ENCODE measurements around the gene SLC16A5. TPM values are rescaled to one million over a fixed set of nuclear protein-coding genes. Genes with fewer than 3 reads are reported as not detected.
A peak's percentile ranks its signal among the peaks of the same experiment; 100 is the strongest.
"Not testable (repeated sequence)": the region's sequence is repeated elsewhere in the genome, so short reads cannot be mapped to it uniquely, and the experiment has no call there.

Gene SLC16A5
- total RNA-seq, 2 experiments from 2014 or later: 9.1 to 11.0 TPM

DNA sequence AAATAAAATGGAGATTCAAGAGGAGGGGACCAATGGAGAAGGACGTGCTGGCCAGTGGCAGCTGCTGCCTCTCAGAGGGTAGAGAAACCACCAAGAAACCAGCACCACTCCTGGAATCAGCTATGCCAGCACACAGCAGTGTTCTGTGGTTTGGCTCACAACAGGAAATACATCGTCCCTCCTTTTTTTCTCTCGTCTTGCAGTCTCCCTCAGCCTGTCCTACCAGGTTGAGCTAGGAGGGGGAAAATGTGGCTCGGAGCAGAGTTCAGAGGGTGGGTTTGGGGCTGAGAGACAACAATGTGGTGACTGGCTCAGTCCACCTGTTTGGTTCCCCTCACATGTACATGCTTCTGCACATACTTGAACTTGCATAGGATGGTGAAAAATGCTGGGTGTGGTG, 19.9 kb upstream of the SLC16A5 start:
- H3K9me3 Mint-ChIP-seq: no peaks in the 10 kb centered on the region
- ATAC-seq (ENCODE audit: low read depth) (peak; percentile 88), DNase-seq (peak; percentile 45)
- POLR2A ChIA-PET: interaction anchor here (0.6 to 2.7 kb wide), 8 partner anchors 14 to 87 kb away, joined by 3 to 9 read pairs (median 4); partner anchors contain the start of genes ATP5PD, KCTD2, MRPL58 and SLC16A5
- H3K4me3 Mint-ChIP-seq: peak overlapping the region; percentile 65
- H3K4me1 Mint-ChIP-seq: peaks cover 21% of the 10 kb centered on the region
- H3K27ac Mint-ChIP-seq: peak overlapping the region; percentile 91
- no peaks in the 10 kb centered on the region for H3K27me3 Mint-ChIP-seq
- H3K36me3 Mint-ChIP-seq: peaks cover 2% of the 10 kb centered on the region

DNA sequence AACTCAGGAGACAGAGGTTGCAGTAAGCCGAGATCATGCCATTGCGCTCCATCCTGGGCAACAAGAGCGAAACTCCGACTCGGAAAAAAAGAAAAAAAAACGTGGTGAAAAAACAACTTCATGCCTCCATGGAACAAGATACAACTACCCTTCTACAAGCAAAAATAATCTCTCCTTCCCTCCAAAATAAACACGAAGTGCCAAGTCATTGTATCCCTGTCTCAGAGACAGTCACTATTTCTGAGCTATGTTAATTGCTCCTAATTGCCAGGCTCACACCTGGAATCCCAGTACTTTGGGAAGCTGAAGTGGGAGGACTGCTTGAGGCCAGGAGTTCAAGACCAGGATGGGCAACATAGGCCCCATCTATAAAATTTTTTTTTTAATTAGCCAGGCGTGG, 19.0 kb upstream of the SLC16A5 start:
- no peak for ATAC-seq (ENCODE audit: low read depth)
- POLR2A ChIA-PET: interaction anchor here (0.7 to 2.7 kb wide), 3 partner anchors 19 to 107 kb away, joined by 3 to 9 read pairs (median 5); partner anchors contain the start of genes MRPL58 and SLC16A5
- Mint-ChIP-seq H3K4me1 (peaks cover 21% of the 10 kb centered on the region), H3K27me3 (no peaks in the 10 kb centered on the region), H3K36me3 (peaks cover 2% of the 10 kb centered on the region), H3K4me3 (no peak overlapping the region), H3K9me3 (no peaks in the 10 kb centered on the region), H3K27ac (peak overlapping the region; percentile 73)
- no peak for DNase-seq

DNA sequence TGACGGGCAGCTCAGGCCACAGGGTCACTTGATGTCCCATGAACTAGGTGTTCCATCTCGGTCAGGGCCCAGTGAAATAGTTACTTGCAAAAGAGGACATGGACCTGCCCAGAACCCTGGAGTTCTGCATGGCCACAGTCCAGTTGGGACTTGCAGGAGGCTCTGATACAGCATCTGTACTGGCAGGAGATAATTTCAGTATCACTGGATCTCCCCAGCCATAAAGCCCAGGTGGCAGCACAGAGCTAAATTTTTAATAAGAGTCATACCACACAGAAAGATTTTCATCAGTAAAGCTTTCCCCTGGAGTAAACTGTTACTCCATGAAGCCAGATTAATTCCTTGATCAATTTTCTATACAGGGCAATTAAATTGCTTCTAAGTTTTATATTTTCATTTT, 18.0 kb upstream of the SLC16A5 start:
- Mint-ChIP-seq H3K4me3 (no peak overlapping the region), H3K27me3 (no peaks in the 10 kb centered on the region), H3K9me3 (no peaks in the 10 kb centered on the region), H3K36me3 (peaks cover 2% of the 10 kb centered on the region), H3K4me1 (peaks cover 21% of the 10 kb centered on the region), H3K27ac (no peak overlapping the region)
- ATAC-seq (ENCODE audit: low read depth): peak; percentile 34
- no peak for DNase-seq
- POLR2A ChIA-PET: interaction anchor here (0.7 kb wide), 1 partner anchor 44 kb away, joined by 3 read pairs; no protein-coding TSS in a partner anchor

DNA sequence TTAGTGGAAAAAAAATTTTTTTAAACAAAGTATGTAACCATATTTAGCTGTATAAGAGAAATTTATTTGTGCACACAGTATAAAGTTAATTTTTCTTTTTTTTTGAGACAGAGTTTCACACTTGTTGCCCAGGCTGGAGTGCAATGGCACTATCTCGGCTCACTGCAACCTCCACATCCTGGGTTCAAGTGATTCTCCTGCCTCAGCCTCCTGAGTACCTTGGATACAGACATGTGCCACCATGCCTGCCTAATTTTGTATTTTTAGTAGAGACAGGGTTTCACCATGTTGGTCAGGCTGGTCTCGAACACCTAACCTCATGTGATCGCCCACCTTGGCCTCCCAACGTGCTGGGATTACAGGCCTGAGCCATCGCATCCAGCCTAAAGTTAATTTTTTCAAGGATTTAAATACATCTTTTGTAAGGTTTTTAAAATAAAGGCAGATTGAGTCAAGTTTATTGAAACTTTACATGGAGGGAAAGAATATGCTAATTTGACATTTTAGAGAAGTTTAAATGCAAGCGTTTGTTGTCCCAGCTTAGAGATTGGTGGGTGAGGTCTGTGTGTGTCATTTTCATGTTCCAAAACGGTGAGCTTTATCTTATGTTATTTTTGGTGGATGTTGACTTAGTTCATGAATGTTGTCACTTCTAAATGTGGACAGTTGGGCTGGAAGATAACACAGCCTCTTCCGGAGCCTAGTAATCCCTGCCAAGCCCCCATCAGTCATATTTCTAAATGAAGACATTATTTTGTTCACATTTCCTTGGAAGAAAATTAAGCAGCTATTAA, 16.1 kb upstream of the SLC16A5 start:
- H3K27ac Mint-ChIP-seq; H3K4me3 Mint-ChIP-seq; H3K9me3 Mint-ChIP-seq; DNase-seq; H3K27me3 Mint-ChIP-seq; POLR2A ChIA-PET; ATAC-seq (ENCODE audit: low read depth); H3K36me3 Mint-ChIP-seq: not testable (repeated sequence)
- peaks cover 11% of the 10 kb centered on the region for H3K4me1 Mint-ChIP-seq

DNA sequence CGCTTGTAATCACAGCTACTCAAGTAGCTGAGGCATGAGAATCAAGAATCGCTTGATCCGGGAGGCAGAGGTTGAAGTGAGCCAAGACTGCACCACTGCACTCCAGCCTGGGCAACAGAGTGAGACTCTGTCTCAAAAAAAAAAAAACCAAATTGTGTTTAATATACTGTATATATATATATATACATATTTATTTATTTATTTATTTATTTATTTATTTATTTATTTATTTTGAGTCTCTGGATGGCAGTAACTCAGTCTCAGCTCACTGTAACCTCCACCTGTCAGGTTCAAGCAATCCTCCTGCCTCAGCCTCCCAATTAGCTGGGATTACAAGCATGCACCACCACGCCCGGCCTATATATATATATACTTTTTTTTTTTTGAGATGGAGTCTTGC, 14.8 kb upstream of the SLC16A5 start:
- H3K9me3 Mint-ChIP-seq; H3K4me3 Mint-ChIP-seq; H3K36me3 Mint-ChIP-seq; H3K4me1 Mint-ChIP-seq; DNase-seq; H3K27ac Mint-ChIP-seq; H3K27me3 Mint-ChIP-seq; ATAC-seq (ENCODE audit: low read depth): not testable (repeated sequence)
- POLR2A ChIA-PET: interaction anchor here (0.9 to 1.5 kb wide), 4 partner anchors 15 to 37 kb away, joined by 3 to 5 read pairs (median 4); partner anchors contain the start of gene ARMC7

DNA sequence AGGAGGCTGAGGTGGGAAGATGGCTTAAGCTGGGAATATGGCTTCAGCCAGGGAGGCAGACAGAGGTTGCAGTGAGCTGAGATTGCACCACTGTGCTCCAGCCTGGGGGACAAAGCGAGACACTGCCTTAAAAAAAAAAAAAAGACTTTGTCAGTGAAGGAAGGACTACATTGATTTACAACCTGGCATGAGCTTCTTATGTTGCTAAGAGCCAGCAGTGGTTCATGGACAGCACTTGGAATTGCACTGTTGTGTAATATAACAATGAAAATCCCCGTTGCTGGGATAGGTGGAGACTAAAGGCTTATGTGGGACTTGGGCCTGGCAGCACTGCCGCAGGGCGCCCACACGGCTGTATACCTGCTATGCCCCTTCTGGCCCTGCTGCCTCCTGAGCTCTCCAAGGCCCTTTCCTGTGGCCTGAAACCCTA, 14.1 kb upstream of the SLC16A5 start:
- Mint-ChIP-seq H3K4me1 (peaks cover 3% of the 10 kb centered on the region), H3K9me3 (no peaks in the 10 kb centered on the region), H3K27ac (no peak overlapping the region), H3K36me3 (no peaks in the 10 kb centered on the region), H3K4me3 (no peak overlapping the region), H3K27me3 (no peaks in the 10 kb centered on the region)
- DNase-seq (no peak), ATAC-seq (ENCODE audit: low read depth) (no peak)
- POLR2A ChIA-PET: interaction anchor here (0.8 to 1.5 kb wide), 5 partner anchors 15 to 40 kb away, joined by 3 to 5 read pairs (median 3); partner anchors contain the start of gene ARMC7

DNA sequence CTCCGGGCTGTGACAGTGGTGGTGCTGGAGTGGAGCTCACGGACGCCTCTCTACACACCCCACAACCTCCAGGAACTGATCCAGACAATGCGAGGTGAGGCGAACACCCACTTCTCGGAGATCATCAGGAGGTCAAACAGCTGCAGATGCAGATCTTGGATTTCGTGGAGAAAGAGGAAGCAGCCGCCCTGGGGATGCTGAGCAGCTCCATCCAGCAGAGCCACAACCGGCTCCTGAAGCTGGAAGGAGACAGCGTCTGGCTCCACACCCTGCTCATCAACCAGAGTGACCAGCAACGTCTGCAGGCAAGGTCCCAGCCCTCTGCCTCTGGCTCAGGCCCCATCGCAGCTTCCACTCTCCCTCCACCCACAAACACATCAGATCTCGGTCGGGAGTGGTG, 13.2 kb upstream of the SLC16A5 start:
- Mint-ChIP-seq H3K4me3 (no peak overlapping the region), H3K36me3 (no peaks in the 10 kb centered on the region), H3K27me3 (no peaks in the 10 kb centered on the region), H3K4me1 (no peaks in the 10 kb centered on the region), H3K27ac (no peak overlapping the region), H3K9me3 (no peaks in the 10 kb centered on the region)
- POLR2A ChIA-PET: interaction anchor here (0.8 to 1.5 kb wide), 2 partner anchors 35 to 40 kb away, joined by 3 to 5 read pairs; partner anchors contain the start of gene ARMC7
- ATAC-seq (ENCODE audit: low read depth) (no peak), DNase-seq (no peak)

DNA sequence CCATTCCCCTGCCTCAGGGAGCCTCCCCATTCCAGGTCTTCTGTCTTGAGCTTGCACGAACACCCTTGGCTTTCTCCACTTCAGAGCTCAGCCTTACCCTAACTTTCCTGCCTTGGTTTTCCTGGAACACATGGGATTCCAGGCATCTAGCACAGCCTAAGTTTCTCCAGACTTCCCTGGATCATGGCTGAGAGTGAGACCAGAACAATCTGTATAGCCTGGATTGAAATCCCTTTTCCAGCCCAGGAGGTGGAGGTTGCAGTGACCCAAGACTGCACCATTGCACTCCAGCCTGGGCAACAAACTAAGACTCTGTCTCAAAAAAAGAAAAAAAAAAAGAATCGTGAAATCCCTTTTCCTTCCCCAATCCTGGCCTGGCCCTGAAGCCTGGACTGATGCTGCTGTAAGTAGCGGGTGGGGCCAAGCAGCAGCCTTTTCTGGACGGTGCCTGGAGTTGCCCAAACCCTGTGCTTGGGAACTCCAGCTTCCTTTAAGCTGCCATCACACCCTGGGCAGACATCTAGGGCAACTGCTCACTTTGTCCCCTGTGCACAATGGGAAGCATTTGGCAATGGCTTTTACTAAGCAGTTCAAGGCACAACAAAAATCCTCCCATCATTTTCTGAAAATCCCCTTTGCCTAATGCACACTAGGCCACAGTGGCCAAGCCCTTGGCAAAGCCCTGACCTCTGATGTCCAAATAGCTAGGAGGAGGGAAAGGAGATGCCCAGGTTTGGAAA, 12.0 kb upstream of the SLC16A5 start:
- no peaks in the 10 kb centered on the region for H3K36me3 Mint-ChIP-seq
- POLR2A ChIA-PET: interaction anchor here (0.5 to 1.2 kb wide), 2 partner anchors 12 to 81 kb away, joined by 4 to 5 read pairs; partner anchors contain the start of gene SLC16A5

DNA sequence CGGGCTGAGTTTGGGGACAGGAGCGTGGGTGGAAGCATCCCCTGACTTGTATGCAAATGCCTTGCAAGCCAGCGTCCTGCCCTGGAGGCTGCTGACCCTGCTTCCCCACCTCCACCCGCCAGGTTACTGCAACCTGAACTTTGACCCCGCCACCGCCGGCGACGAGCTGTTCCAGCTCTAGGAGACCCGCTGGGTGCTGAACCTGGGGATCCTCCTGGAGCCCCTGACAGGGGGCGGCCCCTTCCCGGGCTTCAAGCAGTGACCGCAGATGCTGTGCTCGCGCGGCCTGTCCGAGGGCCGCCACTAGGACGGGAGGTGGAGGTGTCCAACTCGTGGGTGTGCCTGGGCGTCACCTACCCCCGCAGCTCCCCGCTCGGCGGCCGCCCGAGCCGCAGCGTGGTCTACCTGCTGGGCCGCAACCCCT, 10.7 kb upstream of the SLC16A5 start:
- DNase-seq (peak; percentile 39), ATAC-seq (ENCODE audit: low read depth) (no peak)
- Mint-ChIP-seq H3K4me3 (peak overlapping the region; percentile 61), H3K36me3 (no peaks in the 10 kb centered on the region), H3K9me3 (no peaks in the 10 kb centered on the region), H3K27me3 (no peaks in the 10 kb centered on the region), H3K4me1 (no peaks in the 10 kb centered on the region), H3K27ac (no peak overlapping the region)
- POLR2A ChIA-PET: interaction anchor here (1.1 to 1.3 kb wide), 2 partner anchors 11 to 31 kb away, joined by 3 to 7 read pairs; partner anchors contain the start of genes ATP5PD, KCTD2 and SLC16A5

More for the DNA sequence above, 12.0 kb upstream of the SLC16A5 start:
- Mint-ChIP-seq H3K27ac (no peak overlapping the region), H3K4me3 (no peak overlapping the region), H3K27me3 (no peaks in the 10 kb centered on the region), H3K4me1 (no peaks in the 10 kb centered on the region), H3K9me3 (no peaks in the 10 kb centered on the region)
- ATAC-seq (ENCODE audit: low read depth) (no peak), DNase-seq (no peak)

DNA sequence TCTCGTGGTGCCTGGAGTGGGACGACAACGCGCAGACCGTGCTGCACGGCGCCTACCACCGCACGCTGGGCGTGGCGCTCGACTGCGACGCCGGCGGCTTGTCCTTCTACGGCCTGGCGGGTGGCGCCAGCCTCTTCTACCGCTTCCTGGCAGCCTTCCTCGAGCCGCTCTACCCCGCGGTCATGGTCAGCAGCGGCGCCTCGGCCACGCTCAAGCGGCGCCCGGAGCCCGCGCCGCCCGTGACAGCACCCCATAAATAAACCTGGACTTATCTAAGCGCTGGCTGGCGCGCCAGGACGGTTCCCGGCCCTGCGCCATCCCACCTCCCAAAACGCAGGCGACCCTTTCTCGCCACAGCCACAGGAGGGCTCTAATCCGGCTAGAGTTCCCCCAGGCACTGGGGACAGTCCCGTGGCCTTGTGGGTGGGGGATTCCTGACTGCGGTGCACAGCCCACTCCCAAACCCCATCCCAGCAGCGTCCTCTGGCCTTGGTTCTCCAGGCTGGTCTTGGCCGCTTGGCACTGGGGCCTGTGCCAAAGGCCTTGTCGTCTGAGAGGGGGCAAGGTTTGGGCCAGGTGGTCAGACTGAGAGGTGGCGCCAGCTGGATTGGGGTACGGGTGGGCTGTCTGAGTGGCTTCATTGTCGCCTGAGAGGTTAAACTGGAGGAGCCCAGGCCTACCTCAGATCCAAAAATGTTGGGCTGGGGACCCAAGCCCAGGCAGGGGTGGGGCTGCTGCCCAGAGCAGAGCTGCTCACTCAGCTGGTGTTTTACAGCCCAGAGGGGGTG, 10.1 kb upstream of the SLC16A5 start:
- POLR2A ChIA-PET: interaction anchor here (1.1 to 1.3 kb wide), 2 partner anchors 10 to 31 kb away, joined by 3 to 7 read pairs; partner anchors contain the start of genes ATP5PD, KCTD2 and SLC16A5
- DNase-seq (peak; percentile 67), ATAC-seq (ENCODE audit: low read depth) (peak; percentile 84)

DNA sequence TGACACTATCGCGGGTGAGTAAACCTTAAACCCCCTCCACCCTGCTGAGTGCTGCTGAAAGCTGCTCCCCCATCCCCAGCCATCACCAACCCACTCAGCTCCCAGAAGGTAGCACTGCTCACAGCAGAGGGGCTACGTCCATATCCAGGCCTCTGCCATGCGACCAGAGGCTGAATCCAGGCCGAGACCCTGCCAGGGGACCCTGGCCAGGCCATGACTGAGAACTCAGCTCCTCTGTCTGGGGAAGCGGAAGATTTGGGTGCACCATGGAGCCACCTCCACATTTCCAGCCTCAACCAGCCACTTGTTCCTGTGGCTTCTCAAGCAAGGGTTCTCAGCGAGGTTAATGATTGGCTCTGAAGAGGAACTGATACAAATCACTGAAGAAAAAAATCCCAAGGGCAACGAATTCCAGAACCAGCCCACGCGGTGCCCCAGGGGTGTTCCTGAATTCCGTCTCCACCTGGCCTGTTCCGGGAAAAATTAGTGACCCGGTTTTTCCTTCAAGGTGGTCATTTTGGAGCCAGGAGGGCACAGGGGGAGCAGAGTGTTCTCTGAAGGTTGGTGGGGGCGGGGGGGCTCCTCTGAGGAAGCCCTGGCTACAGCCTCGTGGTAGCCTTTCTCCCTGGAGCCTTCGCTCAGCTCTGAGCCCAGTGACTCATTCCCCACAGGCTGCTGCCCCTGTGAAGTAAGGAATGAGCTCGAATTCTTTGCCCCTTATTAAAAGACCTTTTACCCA, 9.3 kb upstream of the SLC16A5 start:
- H3K27ac Mint-ChIP-seq: no peak overlapping the region
- no peak for DNase-seq
- H3K27me3 Mint-ChIP-seq: no peaks in the 10 kb centered on the region
- H3K36me3 Mint-ChIP-seq: no peaks in the 10 kb centered on the region
- POLR2A ChIA-PET: no interaction called here
- no peaks in the 10 kb centered on the region for H3K9me3 Mint-ChIP-seq
- H3K4me1 Mint-ChIP-seq: no peaks in the 10 kb centered on the region
- ATAC-seq (ENCODE audit: low read depth): no peak
- H3K4me3 Mint-ChIP-seq: peak overlapping the region; percentile 35

More for the DNA sequence above, 10.1 kb upstream of the SLC16A5 start:
- Mint-ChIP-seq H3K27me3 (no peaks in the 10 kb centered on the region), H3K27ac (no peak overlapping the region), H3K4me3 (peak overlapping the region; percentile 61), H3K9me3 (no peaks in the 10 kb centered on the region), H3K4me1 (no peaks in the 10 kb centered on the region), H3K36me3 (no peaks in the 10 kb centered on the region)

DNA sequence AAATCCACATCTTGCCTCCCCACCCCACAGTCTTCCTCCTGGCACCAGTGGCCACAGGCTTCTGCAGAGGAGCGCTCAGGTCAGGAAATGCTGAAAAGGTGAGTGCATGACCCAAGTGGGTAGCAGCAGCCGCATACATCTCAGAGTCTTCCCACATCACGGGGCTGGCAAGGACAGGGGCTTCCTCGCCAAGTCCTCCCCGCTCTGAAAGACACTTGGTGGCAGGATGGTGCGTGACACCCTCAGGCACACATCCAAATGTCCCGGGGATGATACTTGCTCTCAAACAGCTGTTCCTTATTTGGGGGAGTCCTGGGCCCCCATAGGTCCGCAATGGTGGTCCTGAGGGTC, 8.8 kb upstream of the SLC16A5 start:
- H3K36me3 Mint-ChIP-seq: no peaks in the 10 kb centered on the region
- H3K27ac Mint-ChIP-seq: no peak overlapping the region
- H3K9me3 Mint-ChIP-seq: no peaks in the 10 kb centered on the region
- DNase-seq: no peak
- ATAC-seq (ENCODE audit: low read depth): no peak
- H3K4me3 Mint-ChIP-seq: no peak overlapping the region
- H3K4me1 Mint-ChIP-seq: peaks cover 3% of the 10 kb centered on the region
- no peaks in the 10 kb centered on the region for H3K27me3 Mint-ChIP-seq
- POLR2A ChIA-PET: no interaction called here

All from activated naive CD8-positive, alpha-beta T cell treated with anti-CD3 and anti-CD28 coated beads, Interleukin-2, amount 10 ng/mL, durations not matched to agents 7 days and 5 days (primary cell).